Measurements from ENCODE around the gene HNF4A. TPM values are rescaled to one million over a fixed set of nuclear protein-coding genes. Genes with fewer than 3 reads are reported as not detected.
A peak's percentile ranks its signal among the peaks of the same experiment; 100 is the strongest.

HNF4A gene
- total and polyA plus RNA-seq, 5 donors from 2014 or later: not detected

GRCh38 chr20:44361021-44361420 is 5.5 kb downstream of the HNF4A start:
- Mint-ChIP-seq H3K4me3 (no peak overlapping the region), H3K4me1 (no peaks in the 10 kb centered on the region), H3K27me3 (peaks cover 6% of the 10 kb centered on the region), H3K9me3 (no peaks in the 10 kb centered on the region), H3K36me3 (no peaks in the 10 kb centered on the region), H3K27ac (peak overlapping the region in 1 of 3 donors; percentile 2)
- DNase-seq: no peak
- no peak for ATAC-seq (ENCODE audit: low read depth in 2 of 2)
- Histone ChIP-seq H3K9me3 (ENCODE audit: control insufficient read depth in 2 of 2, low read length in 2 of 2) (no peaks in the 10 kb centered on the region), H3K4me1 (ENCODE audit: control insufficient read depth, insufficient read depth, low read length, poor library complexity, severe bottlenecking) (no peaks in the 10 kb centered on the region), H3K27me3 (ENCODE audit: control insufficient read depth, insufficient read depth, low read length) (peaks cover 3% of the 10 kb centered on the region), H3K27ac (ENCODE audit: insufficient read depth, low read length, poor library complexity, severe bottlenecking) (no peak overlapping the region), H3K36me3 (ENCODE audit: control insufficient read depth, insufficient read depth, low read length) (no peaks in the 10 kb centered on the region), H3K4me3 (ENCODE audit: low read depth, low read length) (no peak overlapping the region)

DNA sequence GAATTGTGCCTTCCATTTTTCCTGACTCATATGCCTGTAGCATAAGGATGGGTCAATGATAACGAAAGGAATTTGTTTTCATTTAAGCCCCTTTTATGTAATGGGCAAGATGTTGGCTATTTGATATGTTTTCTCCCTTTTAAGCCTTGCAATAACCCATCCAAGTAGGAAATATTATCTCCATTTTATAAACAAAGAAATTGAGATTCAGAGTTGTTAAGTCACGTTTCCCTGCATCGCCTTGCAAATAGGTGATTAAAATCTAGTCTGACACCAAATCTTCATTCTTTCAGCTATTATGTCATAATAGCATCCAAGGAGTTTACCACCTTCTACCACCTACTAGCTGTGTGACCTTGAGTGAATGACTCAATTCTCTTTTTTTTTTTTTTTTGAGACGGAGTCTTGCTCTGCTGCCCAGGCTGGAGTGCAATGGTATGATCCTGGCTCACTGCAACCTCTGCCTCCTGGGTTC is 7.0 kb downstream of the HNF4A start:
- Histone ChIP-seq H3K4me1 (ENCODE audit: control insufficient read depth, insufficient read depth, low read length, poor library complexity, severe bottlenecking) (no peaks in the 10 kb centered on the region), H3K9me3 (ENCODE audit: control insufficient read depth in 2 of 2, low read length in 2 of 2) (no peaks in the 10 kb centered on the region), H3K4me3 (ENCODE audit: low read depth, low read length) (no peak overlapping the region), H3K27me3 (ENCODE audit: control insufficient read depth, insufficient read depth, low read length) (peaks cover 3% of the 10 kb centered on the region), H3K36me3 (ENCODE audit: control insufficient read depth, insufficient read depth, low read length) (no peaks in the 10 kb centered on the region), H3K27ac (ENCODE audit: insufficient read depth, low read length, poor library complexity, severe bottlenecking) (no peak overlapping the region)
- DNase-seq (no peak), ATAC-seq (ENCODE audit: low read depth in 2 of 2) (no peak)
- no peak overlapping the region for H3K27ac Mint-ChIP-seq
- peaks cover 6% of the 10 kb centered on the region for H3K27me3 Mint-ChIP-seq
- no peaks in the 10 kb centered on the region for H3K9me3 Mint-ChIP-seq
- no peak overlapping the region for H3K4me3 Mint-ChIP-seq
- H3K36me3 Mint-ChIP-seq: no peaks in the 10 kb centered on the region
- no peaks in the 10 kb centered on the region for H3K4me1 Mint-ChIP-seq

DNA sequence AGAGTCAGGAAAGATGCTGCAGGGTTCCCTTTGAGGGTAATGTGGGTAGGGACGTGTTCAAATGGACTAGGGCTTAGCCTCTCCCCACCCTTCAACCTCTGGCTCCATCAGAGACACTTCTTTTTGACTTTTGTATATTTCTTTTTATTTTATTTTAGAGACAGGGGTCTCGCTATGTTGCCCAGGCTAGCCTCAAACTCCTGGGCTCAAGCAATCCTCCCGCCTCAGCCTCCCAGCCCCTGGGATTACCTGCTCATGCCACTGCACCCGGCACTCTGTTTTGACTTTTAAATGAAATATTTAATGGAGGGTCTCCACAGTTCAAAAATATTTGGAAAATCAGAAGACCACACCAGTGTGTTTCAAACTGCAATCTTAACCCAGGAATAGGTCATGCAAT is 8.6 kb downstream of the HNF4A start:
- Histone ChIP-seq H3K4me1 (ENCODE audit: control insufficient read depth, insufficient read depth, low read length, poor library complexity, severe bottlenecking) (no peaks in the 10 kb centered on the region), H3K27me3 (ENCODE audit: control insufficient read depth, insufficient read depth, low read length) (peaks cover 3% of the 10 kb centered on the region), H3K36me3 (ENCODE audit: control insufficient read depth, insufficient read depth, low read length) (no peaks in the 10 kb centered on the region), H3K27ac (ENCODE audit: insufficient read depth, low read length, poor library complexity, severe bottlenecking) (no peak overlapping the region), H3K4me3 (ENCODE audit: low read depth, low read length) (no peak overlapping the region), H3K9me3 (ENCODE audit: control insufficient read depth in 2 of 2, low read length in 2 of 2) (no peaks in the 10 kb centered on the region)
- Mint-ChIP-seq H3K9me3 (no peaks in the 10 kb centered on the region), H3K4me1 (no peaks in the 10 kb centered on the region), H3K27ac (no peak overlapping the region), H3K4me3 (no peak overlapping the region), H3K36me3 (no peaks in the 10 kb centered on the region), H3K27me3 (peaks cover under 1% of the 10 kb centered on the region)
- DNase-seq (no peak), ATAC-seq (ENCODE audit: low read depth in 2 of 2) (no peak)

GRCh38 chr20:44364780-44365179 is 9.3 kb downstream of the HNF4A start:
- Histone ChIP-seq H3K36me3 (ENCODE audit: control insufficient read depth, insufficient read depth, low read length) (no peaks in the 10 kb centered on the region), H3K9me3 (ENCODE audit: control insufficient read depth in 2 of 2, low read length in 2 of 2) (no peaks in the 10 kb centered on the region), H3K27me3 (ENCODE audit: control insufficient read depth, insufficient read depth, low read length) (peaks cover under 1% of the 10 kb centered on the region), H3K4me3 (ENCODE audit: low read depth, low read length) (no peak overlapping the region), H3K27ac (ENCODE audit: insufficient read depth, low read length, poor library complexity, severe bottlenecking) (no peak overlapping the region), H3K4me1 (ENCODE audit: control insufficient read depth, insufficient read depth, low read length, poor library complexity, severe bottlenecking) (no peaks in the 10 kb centered on the region)
- no peak overlapping the region for H3K4me3 Mint-ChIP-seq
- DNase-seq (no peak), ATAC-seq (ENCODE audit: low read depth in 2 of 2) (no peak)
- no peak overlapping the region for H3K27ac Mint-ChIP-seq
- no peaks in the 10 kb centered on the region for H3K36me3 Mint-ChIP-seq
- no peaks in the 10 kb centered on the region for H3K9me3 Mint-ChIP-seq
- no peaks in the 10 kb centered on the region for H3K4me1 Mint-ChIP-seq
- H3K27me3 Mint-ChIP-seq: no peaks in the 10 kb centered on the region

- no peak for ATAC-seq (ENCODE audit: low read depth in 2 of 2)
- H3K27me3 Mint-ChIP-seq: peaks cover 10% of the 10 kb centered on the region
- H3K9me3 Mint-ChIP-seq: peaks cover 0 to 4% (median 0%) of the 10 kb centered on the region in 7 donors
These were observed 12.2 kb downstream of the HNF4A start for GRCh38 chr20:44367746-44368145.

DNA sequence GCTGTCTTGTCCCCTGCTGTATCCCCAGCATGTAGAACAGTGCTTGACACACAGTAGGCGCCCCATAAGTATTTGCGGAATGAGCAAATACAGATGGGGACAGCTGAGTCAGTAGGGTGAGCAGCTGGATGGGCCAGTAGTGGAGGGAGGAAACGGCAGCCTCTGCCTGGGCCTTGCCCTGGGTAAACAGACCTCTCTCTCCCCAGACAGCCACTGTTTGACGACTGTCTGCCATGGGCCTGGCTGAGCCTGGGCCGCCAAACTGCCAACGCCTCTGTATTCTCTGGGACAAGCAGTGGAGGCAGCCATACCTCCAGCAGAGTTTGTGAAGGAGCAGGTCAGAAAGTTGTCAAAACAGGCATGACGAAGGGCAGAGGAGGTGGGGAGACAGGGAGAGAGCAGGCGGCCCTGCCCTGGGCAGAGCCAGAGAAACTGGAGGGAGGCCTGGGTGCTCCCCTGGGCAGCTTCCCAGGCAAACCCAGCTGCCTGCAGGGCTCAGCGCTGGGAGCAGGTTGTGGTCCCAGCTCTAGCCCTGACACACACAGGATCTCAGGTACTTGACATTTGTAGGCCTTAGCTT is 15.2 kb downstream of the HNF4A start:
- Mint-ChIP-seq H3K9me3 (peaks cover 0 to 4% (median 0%) of the 10 kb centered on the region in 7 donors), H3K27ac (no peak overlapping the region), H3K36me3 (no peaks in the 10 kb centered on the region), H3K4me1 (no peaks in the 10 kb centered on the region), H3K27me3 (peaks cover 20% of the 10 kb centered on the region), H3K4me3 (no peak overlapping the region)
- Histone ChIP-seq H3K27me3 (ENCODE audit: control insufficient read depth, insufficient read depth, low read length) (no peaks in the 10 kb centered on the region), H3K9me3 (ENCODE audit: control insufficient read depth in 2 of 2, low read length in 2 of 2) (no peaks in the 10 kb centered on the region), H3K4me1 (ENCODE audit: control insufficient read depth, insufficient read depth, low read length, poor library complexity, severe bottlenecking) (no peaks in the 10 kb centered on the region), H3K36me3 (ENCODE audit: control insufficient read depth, insufficient read depth, low read length) (no peaks in the 10 kb centered on the region), H3K4me3 (ENCODE audit: low read depth, low read length) (no peak overlapping the region), H3K27ac (ENCODE audit: insufficient read depth, low read length, poor library complexity, severe bottlenecking) (no peak overlapping the region)
- ATAC-seq (ENCODE audit: low read depth in 2 of 2): no peak
- DNase-seq: no peak

More at GRCh38 chr20:44367746-44368145, 12.2 kb downstream of the HNF4A start:
- Histone ChIP-seq H3K27ac (ENCODE audit: insufficient read depth, low read length, poor library complexity, severe bottlenecking) (no peak overlapping the region), H3K4me3 (ENCODE audit: low read depth, low read length) (no peak overlapping the region), H3K27me3 (ENCODE audit: control insufficient read depth, insufficient read depth, low read length) (no peaks in the 10 kb centered on the region), H3K9me3 (ENCODE audit: control insufficient read depth in 2 of 2, low read length in 2 of 2) (no peaks in the 10 kb centered on the region), H3K36me3 (ENCODE audit: control insufficient read depth, insufficient read depth, low read length) (no peaks in the 10 kb centered on the region), H3K4me1 (ENCODE audit: control insufficient read depth, insufficient read depth, low read length, poor library complexity, severe bottlenecking) (no peaks in the 10 kb centered on the region)
- no peak for DNase-seq
- Mint-ChIP-seq H3K4me1 (no peaks in the 10 kb centered on the region), H3K4me3 (no peak overlapping the region), H3K36me3 (no peaks in the 10 kb centered on the region), H3K27ac (no peak overlapping the region)

GRCh38 chr20:44382641-44383040 is 27.1 kb downstream of the HNF4A start:
- H3K4me1 Mint-ChIP-seq: peaks cover 0 to 5% (median under 1%) of the 10 kb centered on the region in 4 donors
- ATAC-seq (ENCODE audit: low read depth in 2 of 2) (no peak), DNase-seq (no peak)
- Histone ChIP-seq H3K27ac (ENCODE audit: insufficient read depth, low read length, poor library complexity, severe bottlenecking) (no peak overlapping the region), H3K4me1 (ENCODE audit: control insufficient read depth, insufficient read depth, low read length, poor library complexity, severe bottlenecking) (no peaks in the 10 kb centered on the region), H3K9me3 (ENCODE audit: control insufficient read depth in 2 of 2, low read length in 2 of 2) (no peaks in the 10 kb centered on the region), H3K36me3 (ENCODE audit: control insufficient read depth, insufficient read depth, low read length) (no peaks in the 10 kb centered on the region), H3K27me3 (ENCODE audit: control insufficient read depth, insufficient read depth, low read length) (no peaks in the 10 kb centered on the region), H3K4me3 (ENCODE audit: low read depth, low read length) (no peak overlapping the region)
- H3K27me3 Mint-ChIP-seq: peaks cover 21% of the 10 kb centered on the region
- H3K36me3 Mint-ChIP-seq: no peaks in the 10 kb centered on the region
- H3K27ac Mint-ChIP-seq: no peak overlapping the region
- peaks cover 0 to 1% (median 0%) of the 10 kb centered on the region in 7 donors for H3K9me3 Mint-ChIP-seq
- H3K4me3 Mint-ChIP-seq: no peak overlapping the region

DNA sequence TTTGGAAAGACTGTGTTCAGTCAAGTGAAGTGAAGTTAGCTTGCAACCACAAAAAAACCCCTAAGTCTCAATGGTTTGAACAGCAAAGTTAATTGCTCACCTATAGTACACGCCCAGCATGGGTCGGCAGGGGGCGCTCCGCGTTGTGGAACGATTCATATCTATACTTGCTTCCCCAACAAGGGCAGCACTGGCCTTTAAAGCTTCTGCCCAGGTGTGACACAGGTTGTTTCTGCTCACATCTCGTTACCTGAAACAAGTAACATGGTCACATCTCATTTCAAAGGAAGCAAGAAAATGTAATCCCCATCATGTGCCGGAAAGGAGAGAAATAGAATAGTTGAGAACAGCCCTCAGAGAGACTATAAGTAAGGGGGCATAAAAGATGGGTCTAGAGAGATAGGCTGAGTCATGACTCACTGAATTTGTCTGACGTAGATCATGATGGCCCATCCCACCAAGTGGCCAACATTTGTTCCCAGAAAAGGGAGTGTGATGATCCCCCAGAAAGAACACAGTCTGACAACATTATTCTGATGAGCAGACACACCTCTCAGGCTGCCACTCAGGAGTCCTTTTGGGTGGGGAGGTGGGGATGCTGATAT is 29.0 kb downstream of the HNF4A start:
- H3K9me3 ChIP-seq (ENCODE audit: control insufficient read depth in 2 of 2, low read length in 2 of 2): no peaks in the 10 kb centered on the region
- H3K9me3 Mint-ChIP-seq: peaks cover 0 to 1% (median 0%) of the 10 kb centered on the region in 7 donors
- peaks cover 23% of the 10 kb centered on the region for H3K27me3 Mint-ChIP-seq
- no peaks in the 10 kb centered on the region for H3K27me3 ChIP-seq (ENCODE audit: control insufficient read depth, insufficient read depth, low read length)
- H3K27ac ChIP-seq (ENCODE audit: insufficient read depth, low read length, poor library complexity, severe bottlenecking): no peak overlapping the region
- no peaks in the 10 kb centered on the region for H3K36me3 ChIP-seq (ENCODE audit: control insufficient read depth, insufficient read depth, low read length)
- H3K4me1 ChIP-seq (ENCODE audit: control insufficient read depth, insufficient read depth, low read length, poor library complexity, severe bottlenecking): peaks cover 5% of the 10 kb centered on the region
- ATAC-seq (ENCODE audit: low read depth in 2 of 2) (peak; percentile 77 to 79), DNase-seq (peak; percentile 58 to 71 (median 67))
- no peak overlapping the region for H3K4me3 Mint-ChIP-seq
- no peak overlapping the region for H3K4me3 ChIP-seq (ENCODE audit: low read depth, low read length)
- H3K4me1 Mint-ChIP-seq: peaks cover 0 to 5% (median 4%) of the 10 kb centered on the region in 4 donors
- no peak overlapping the region for H3K27ac Mint-ChIP-seq
- no peaks in the 10 kb centered on the region for H3K36me3 Mint-ChIP-seq
